K562 (cell line): ENCODE measurements around the gene SELENOW. TPM values are rescaled to one million over a fixed set of nuclear protein-coding genes. Genes with fewer than 3 reads are reported as not detected.

Experiments
- ASH1L ChIP-seq: fragments of 450-650 bp; IDR thresholded peaks from 2 replicates; pipeline ENCODE4 v1.6.1; 2018; ENCODE audit warnings: borderline replicate concordance, mild to moderate bottlenecking, low read depth; ENCODE audit not compliant: partially characterized antibody
- BCOR ChIP-seq: fragments of 450-650 bp; IDR thresholded peaks from 2 replicates; pipeline ENCODE4 v1.6.1; 2016
- COPS2 ChIP-seq: fragments of 450-650 bp; conservative IDR thresholded peaks from 2 replicates; pipeline ENCODE4 v1.6.1; 2016; ENCODE audit warnings: mild to moderate bottlenecking, moderate library complexity
- DDX20 ChIP-seq: fragments of 450-650 bp; IDR thresholded peaks from 2 replicates; pipeline ENCODE4 v1.6.1; 2016; ENCODE audit warnings: missing genetic modification characterization, low read depth, mild to moderate bottlenecking, missing compliant biosample characterization, moderate library complexity
- EHMT2 ChIP-seq: fragments of 450-650 bp; IDR thresholded peaks from 2 replicates; pipeline ENCODE4 v1.6.1; 2018; ENCODE audit warnings: antibody characterized with exemption
- HIVEP1 ChIP-seq: fragments of 250-450 bp; sonication (Bioruptor Pico); IDR thresholded peaks from 2 replicates; pipeline ENCODE4 v1.4.0; 2020; ENCODE audit warnings: mild to moderate bottlenecking
- HNRNPH1 ChIP-seq: fragments of 200-400 bp; formaldehyde crosslinking; optimal IDR thresholded peaks from 2 replicates; pipeline ENCODE3; 2017; ENCODE audit warnings: low read depth, mild to moderate bottlenecking, low read length, moderate library complexity
- KDM1A ChIP-seq, 2 experiments: fragments of 450-650 bp; IDR thresholded peaks; 2 replicates each; pipeline ENCODE4 v1.6.1; 2016; ENCODE audit warnings: mild to moderate bottlenecking in 2 of 2
- KLF16 ChIP-seq: IDR thresholded peaks from 2 replicates; pipeline ENCODE4 v1.6.1; 2016; ENCODE audit warnings: antibody characterized with exemption
- NFXL1 ChIP-seq: fragments of 450-650 bp; formaldehyde crosslinking; IDR thresholded peaks from 2 replicates; pipeline ENCODE4 v1.4.0; 2021; ENCODE audit warnings: mild to moderate bottlenecking
- NR2C2 ChIP-seq, 2 experiments: fragments of 200-800 bp in 1 of 2; sonication (Bioruptor generic) in 1 of 2; sonication (generic) in 1 of 2; formaldehyde crosslinking in 1 of 2; IDR thresholded peaks; 2 replicates each; pipeline versions ENCODE4 v1.6.1 to v1.8.0; 2016 to 2022; ENCODE audit warnings: mild to moderate bottlenecking in 1 of 2, missing compliant biosample characterization in 1 of 2, missing genetic modification characterization in 1 of 2, missing genetic modification reagents in 1 of 2
- PHTF2 ChIP-seq: fragments of 250-450 bp; sonication (Bioruptor Pico); IDR thresholded peaks from 2 replicates; pipeline ENCODE4 v1.5.0; 2021; ENCODE audit warnings: mild to moderate bottlenecking
- POLR2AphosphoS2 ChIP-seq: IDR thresholded peaks from 2 replicates; pipeline ENCODE4 v1.6.1; 2012; ENCODE audit warnings: low read length, improper control_type of control experiment
- RBM22 ChIP-seq: fragments of 200-400 bp; formaldehyde crosslinking; IDR thresholded peaks from 2 replicates; pipeline ENCODE4 v1.6.1; 2018; ENCODE audit warnings: low read length, low read depth; ENCODE audit not compliant: poor library complexity, severe bottlenecking
- SOX6 ChIP-seq: fragments of 450-650 bp; IDR thresholded peaks from 2 replicates; pipeline ENCODE4 v1.6.1; 2014; ENCODE audit warnings: mild to moderate bottlenecking
- SREBF1 ChIP-seq: fragments of 150-350 bp; IDR thresholded peaks from 2 replicates; pipeline ENCODE4 v1.6.1; 2014; ENCODE audit warnings: antibody characterized with exemption, low read depth, low read length, borderline replicate concordance
- STAG1 ChIP-seq: sonication (generic); formaldehyde crosslinking; IDR thresholded peaks from 2 replicates; pipeline ENCODE4 v1.5.0; 2020; ENCODE audit warnings: missing genetic modification reagents, borderline replicate concordance
- TAF15 ChIP-seq: fragments of 200-400 bp; formaldehyde crosslinking; IDR thresholded peaks from 2 replicates; pipeline ENCODE4 v1.6.1; 2017; ENCODE audit warnings: mild to moderate bottlenecking, low read depth, low read length, moderate library complexity
- TAL1 ChIP-seq: fragments of 450-650 bp; IDR thresholded peaks from 2 replicates; pipeline ENCODE4 v1.6.1; 2016; ENCODE audit warnings: mild to moderate bottlenecking
- TARDBP ChIP-seq: fragments of 450-650 bp; IDR thresholded peaks from 2 replicates; pipeline ENCODE4 v1.6.1; 2016
- TEAD1 ChIP-seq, 2 experiments: fragments of 450-650 bp in 1 of 2; sonication (generic) in 1 of 2; formaldehyde crosslinking; IDR thresholded peaks; 2 replicates each; pipeline versions ENCODE4 v1.4.0 to v1.8.0; 2020 to 2022; ENCODE audit warnings: mild to moderate bottlenecking in 2 of 2, missing genetic modification reagents in 1 of 2
- TEAD2 ChIP-seq: fragments of 450-650 bp; IDR thresholded peaks from 2 replicates; pipeline ENCODE4 v1.6.1; 2016; ENCODE audit warnings: missing genetic modification characterization, control low read depth, missing compliant biosample characterization
- ZFP1 ChIP-seq: fragments of 450-650 bp; formaldehyde crosslinking; IDR thresholded peaks from 2 replicates; pipeline ENCODE4 v1.4.0; 2020; ENCODE audit warnings: mild to moderate bottlenecking, mixed read lengths
- ZNF639 ChIP-seq, 2 experiments: fragments of 200-800 bp in 1 of 2; sonication (Bioruptor generic) in 1 of 2; sonication (generic) in 1 of 2; formaldehyde crosslinking in 1 of 2; IDR thresholded peaks in 1 of 2; conservative IDR thresholded peaks in 1 of 2; 2 replicates each; pipeline versions ENCODE4 v1.5.0 to v1.6.1; 2016 to 2020; ENCODE audit warnings: missing compliant biosample characterization in 1 of 2, missing genetic modification characterization in 1 of 2, missing genetic modification reagents in 1 of 2
- polyA plus RNA-seq, 8 experiments: library from polyadenylated mRNA; depleted of rRNA in 4 of 8; stranded (reverse) in 5 of 8; unstranded in 3 of 8; fragments of >200 nt; fragmentation: Nextera tagmentation in 2 of 8; fragmentation: Illumina TruSeq in 1 of 8; extraction: Ambion mirVana in 2 of 8; extraction: Trizol in 1 of 8; gene quantifications; 2 replicates each; pipeline versions ENCODE4 v1.2.1 to v1.2.3, GENCODE V29; 2011 to 2014; ENCODE audit warnings: inconsistent platforms in 1 of 8, missing spikeins in 1 of 8
- total RNA-seq, 7 experiments: library from RNA; depleted of rRNA in 6 of 7; stranded (reverse); fragments of >200 nt in 6 of 7; fragmentation: Illumina TruSeq in 2 of 7; extraction: Trizol in 2 of 7; gene quantifications; 2 replicates each; pipeline versions ENCODE4 v1.2.1 to v1.2.3, GENCODE V29; 2011 to 2021; ENCODE audit warnings: low replicate concordance in 1 of 7
- TF ChIP-seq, protein P1 (sequence below): fragments of 450-650 bp; formaldehyde crosslinking; IDR thresholded peaks from 2 replicates; pipeline ENCODE4 v1.4.0; 2020; ENCODE audit warnings: mild to moderate bottlenecking, moderate library complexity
- TF ChIP-seq, protein P2 (sequence below): sonication (generic); formaldehyde crosslinking; IDR thresholded peaks from 2 replicates; pipeline ENCODE4 v1.8.1; 2022; ENCODE audit warnings: missing genetic modification reagents

SELENOW gene
- total and polyA plus RNA-seq, 9 of the 15 experiments (the other 6 are each of a cell fraction or from before 2014, with no cell fraction given) = 91.9 to 279 (median 156) TPM

DNA sequence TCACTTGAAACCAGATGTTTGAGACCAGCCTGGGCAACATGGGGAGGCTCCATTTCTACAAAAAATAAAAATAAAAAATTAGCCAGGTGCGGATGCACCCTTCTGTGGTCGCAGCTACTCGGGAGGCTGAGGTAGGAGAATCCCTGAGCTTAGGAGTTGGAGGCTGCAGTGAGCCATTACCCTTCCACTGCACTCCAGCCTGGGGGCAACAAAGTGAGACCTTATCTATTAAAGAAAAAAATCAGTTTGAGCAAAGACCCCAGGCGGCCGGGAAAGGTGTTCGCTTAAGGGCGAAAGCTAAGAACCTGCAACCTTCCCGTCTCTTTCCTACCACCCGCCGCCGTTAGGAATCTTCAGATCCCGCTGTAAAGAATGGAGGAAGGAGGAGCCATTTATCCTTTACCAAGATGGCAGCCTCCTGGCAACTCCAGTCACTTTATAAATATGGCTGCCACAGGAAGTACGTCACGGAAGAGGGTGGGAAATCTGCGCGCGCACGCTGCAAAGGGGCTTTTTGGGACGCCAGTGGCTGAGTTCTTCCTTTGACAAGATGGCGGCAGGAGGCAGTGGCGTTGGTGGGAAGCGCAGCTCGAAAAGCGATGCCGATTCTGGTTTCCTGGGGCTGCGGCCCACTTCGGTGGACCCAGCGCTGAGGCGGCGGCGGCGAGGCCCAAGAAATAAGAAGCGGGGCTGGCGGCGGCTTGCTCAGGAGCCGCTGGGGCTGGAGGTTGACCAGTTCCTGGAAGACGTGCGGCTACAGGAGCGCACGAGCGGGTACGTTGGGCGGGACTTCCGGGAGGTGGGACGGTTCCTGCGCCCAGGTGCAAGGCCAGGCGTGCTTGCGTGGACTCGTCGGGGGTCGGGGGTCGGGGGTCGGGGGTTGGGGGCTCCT is 33.2 kb upstream of the SELENOW start, which contains the start of gene NOP53 (continued):
- TF ChIP-seq ZNF639 (CRISPR knock-in tag; conservative IDR thresholded peaks at IDR 0.05 in 1 of 2, IDR thresholded peaks at IDR 0.05 in 1 of 2) (peak in 1 of 2 experiments; percentile 92; a peak in 2 of 4 replicates), ZFP1 (CRISPR knock-in tag) (no peak), SOX6 (peak; percentile 34; the same call in 1 of the 2 replicates), COPS2 (no peak), RBM22 (peak; percentile 96), NFXL1 (CRISPR knock-in tag) (no peak), TAL1 (no peak), HIVEP1 (no peak), KDM1A (IDR thresholded peaks at IDR 0.05) (no peak), POLR2AphosphoS2 (peak; percentile 86; the same call in 1 of the 2 replicates), NR2C2 (CRISPR knock-in tag; IDR thresholded peaks at IDR 0.05) (peak; percentile 25; the same call in 1 of the 2 replicates), NR2C2 (tag; IDR thresholded peaks at IDR 0.05) (peak; percentile 89), TAF15 (no peak), TARDBP (0 out of 2 replicates have a peak, but pooled peaks have one; percentile 22), DDX20 (tag) (no peak), SREBF1 (no peak), TEAD2 (tag) (no peak), EHMT2 (peak; percentile 97), STAG1 (CRISPR knock-in tag) (no peak), KLF16 (no peak), TEAD1 (CRISPR knock-in tag; IDR thresholded peaks at IDR 0.05) (no peak), PHTF2 (CRISPR knock-in tag) (no peak), ASH1L (peak; percentile 36), BCOR (no peak), HNRNPH1 (no peak)
- TF ChIP-seq, protein P1, sequence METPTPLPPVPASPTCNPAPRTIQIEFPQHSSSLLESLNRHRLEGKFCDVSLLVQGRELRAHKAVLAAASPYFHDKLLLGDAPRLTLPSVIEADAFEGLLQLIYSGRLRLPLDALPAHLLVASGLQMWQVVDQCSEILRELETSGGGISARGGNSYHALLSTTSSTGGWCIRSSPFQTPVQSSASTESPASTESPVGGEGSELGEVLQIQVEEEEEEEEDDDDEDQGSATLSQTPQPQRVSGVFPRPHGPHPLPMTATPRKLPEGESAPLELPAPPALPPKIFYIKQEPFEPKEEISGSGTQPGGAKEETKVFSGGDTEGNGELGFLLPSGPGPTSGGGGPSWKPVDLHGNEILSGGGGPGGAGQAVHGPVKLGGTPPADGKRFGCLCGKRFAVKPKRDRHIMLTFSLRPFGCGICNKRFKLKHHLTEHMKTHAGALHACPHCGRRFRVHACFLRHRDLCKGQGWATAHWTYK (CRISPR knock-in tag) = peak; percentile 64; the same call in 1 of the 2 replicates
- TF ChIP-seq, protein P2, sequence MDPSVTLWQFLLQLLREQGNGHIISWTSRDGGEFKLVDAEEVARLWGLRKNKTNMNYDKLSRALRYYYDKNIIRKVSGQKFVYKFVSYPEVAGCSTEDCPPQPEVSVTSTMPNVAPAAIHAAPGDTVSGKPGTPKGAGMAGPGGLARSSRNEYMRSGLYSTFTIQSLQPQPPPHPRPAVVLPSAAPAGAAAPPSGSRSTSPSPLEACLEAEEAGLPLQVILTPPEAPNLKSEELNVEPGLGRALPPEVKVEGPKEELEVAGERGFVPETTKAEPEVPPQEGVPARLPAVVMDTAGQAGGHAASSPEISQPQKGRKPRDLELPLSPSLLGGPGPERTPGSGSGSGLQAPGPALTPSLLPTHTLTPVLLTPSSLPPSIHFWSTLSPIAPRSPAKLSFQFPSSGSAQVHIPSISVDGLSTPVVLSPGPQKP (CRISPR knock-in tag) = no peak
